ENCODE results near the gene BAIAP2. TPM values are rescaled to one million over a fixed set of nuclear protein-coding genes. Genes with fewer than 3 reads are reported as not detected.

Gene BAIAP2
- total and polyA plus RNA-seq, 2 of the 13 experiments (the other 11 are each of a cell fraction or from before 2014, with no cell fraction given) = 22.5 to 24.0 TPM

DNA sequence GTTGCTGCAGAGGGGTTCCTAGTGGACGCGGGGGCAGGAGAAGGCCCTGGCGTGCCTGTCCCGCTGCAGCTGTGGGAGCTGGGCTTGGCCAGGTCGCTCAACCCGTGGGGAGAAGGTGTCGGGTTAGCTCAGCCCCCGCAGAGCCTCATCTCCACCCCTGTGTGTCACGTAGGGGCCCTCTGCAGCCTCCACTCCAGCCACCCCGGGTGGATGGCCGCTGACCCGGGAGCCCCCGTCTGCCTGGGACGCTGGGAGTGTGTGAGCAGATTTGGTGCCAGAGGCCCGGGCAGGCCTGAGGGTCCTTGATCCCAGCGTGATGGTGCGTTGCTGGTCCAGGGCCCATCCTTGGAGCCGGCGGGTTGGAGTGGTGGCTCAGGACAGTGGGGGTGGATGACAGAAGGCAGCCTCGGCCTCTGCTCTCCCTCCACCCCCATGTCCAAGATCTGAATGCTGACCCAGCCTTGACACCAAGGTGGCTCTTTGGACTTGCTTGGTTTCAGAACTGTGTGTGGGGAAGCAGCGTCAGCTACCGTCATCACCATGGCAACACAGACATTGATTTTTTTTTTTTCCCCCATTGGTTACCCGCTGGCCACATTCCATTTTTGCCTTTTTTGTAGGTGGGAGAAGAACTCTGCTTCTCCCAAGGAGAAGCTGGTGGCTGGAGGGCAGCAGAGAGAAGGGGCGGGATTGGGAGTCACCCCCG is 35.7 kb downstream of the BAIAP2 start:
- intact Hi-C loops (cut with micrococcal nuclease; ENCODE audit: unreplicated experiment) (no loop called here), in situ Hi-C loops (cut with HindIII; ENCODE audit: extremely low pct_ligation_motif_present, low pct_unique_long_range_greater_than_20kb) (no loop called here)
- ChIA-PET CTCF (ENCODE audit: low intra/inter-chr PET ratio, low total read pairs) (interaction anchor here (0.6 kb wide), 1 partner anchor 50 kb away, joined by 3 read pairs; no protein-coding TSS in a partner anchor), POLR2A (interaction anchor here (1.1 to 1.4 kb wide), 2 partner anchors 12 to 27 kb away, joined by 3 to 6 read pairs; no protein-coding TSS in a partner anchor)
- no peak overlapping the region for H3K4me2 ChIP-seq (ENCODE audit: low read depth, low read length)
- BruUV-seq (replicated peaks) = no TSS peak
- H4K20me1 ChIP-seq (ENCODE audit: insufficient read depth, low read length) = no peaks in the 10 kb centered on the region
- peaks cover 5 to 7% of the 10 kb centered on the region in 2 experiments; a peak in 4 of 5 replicates for H3K36me3 ChIP-seq (replicated peaks in 1 of 2; ENCODE audit: control insufficient read depth in 1 of 2, insufficient read depth in 2 of 2, low read length in 2 of 2)
- H2AFZ ChIP-seq (ENCODE audit: low read length) = no peak overlapping the region
- H3K9me3 ChIP-seq (ENCODE audit: low read length) = no peaks in the 10 kb centered on the region
- H3K4me3 ChIP-seq (replicated peaks in 1 of 3; ENCODE audit: insufficient read depth in 1 of 3, low read depth in 2 of 3, low read length in 3 of 3) = no peak overlapping the region; a peak in 1 of 6 replicates
- FAIRE-seq (peak; percentile 75), DNase-seq (ENCODE audit: low spot score) (peak; percentile 48), ATAC-seq (peak; percentile 52)
- H3K27ac ChIP-seq (ENCODE audit: extremely low read length, insufficient read depth, low read length) = peak overlapping the region; percentile 50
- WGBS (ENCODE audit: low lambda C conversion rate) = 76% methylated on average over 23 of the region's 25 CpGs
- no peaks in the 10 kb centered on the region for H3K27me3 ChIP-seq (ENCODE audit: control insufficient read depth in 1 of 2, insufficient read depth in 2 of 2, low read length in 2 of 2)
- no peaks in the 10 kb centered on the region for H3K79me2 ChIP-seq (ENCODE audit: insufficient read depth, low read length)
- H3K9ac ChIP-seq (ENCODE audit: insufficient read depth, low read depth, low read length) = no peak overlapping the region
- H3K4me1 ChIP-seq (ENCODE audit: insufficient read depth, low read length) = peaks cover 23% of the 10 kb centered on the region
- TF ChIP-seq ZNF180 (CRISPR knock-in tag; IDR thresholded peaks at IDR 0.05; ENCODE audit: borderline replicate concordance, low read depth) (no peak), STAG1 (CRISPR knock-in tag; IDR thresholded peaks at IDR 0.05) (no peak), RFX1 (IDR thresholded peaks at IDR 0.05) (peak; percentile 79), GABPA (IDR thresholded peaks at IDR 0.05; ENCODE audit: low read depth, low read length) (no peak), GABPA (CRISPR knock-in tag; IDR thresholded peaks at IDR 0.05; ENCODE audit: low read depth) (no peak), MBD4 (IDR thresholded peaks at IDR 0.05; ENCODE audit: borderline replicate concordance, low read length) (no peak), NR2F1 (CRISPR knock-in tag; IDR thresholded peaks at IDR 0.05) (peak in 1 of 2 experiments; percentile 26; a peak in 1 of 4 replicates), AGO2 (optimal IDR thresholded peaks at IDR 0.05; ENCODE audit: low read depth, low read length) (peak; percentile 28), THYN1 (CRISPR knock-in tag; IDR thresholded peaks at IDR 0.05; ENCODE audit: borderline replicate concordance, low read depth) (no peak), ZNF737 (CRISPR knock-in tag; IDR thresholded peaks at IDR 0.05; ENCODE audit: borderline replicate concordance) (0 out of 2 replicates have a peak, but pooled peaks have one; percentile 40), SMC3 (IDR thresholded peaks at IDR 0.05; ENCODE audit: low read length) (no peak), ZNF569 (CRISPR knock-in tag; IDR thresholded peaks at IDR 0.05; ENCODE audit: borderline replicate concordance) (no peak), ONECUT2 (CRISPR knock-in tag; IDR thresholded peaks at IDR 0.05) (peak; percentile 79)
- TF ChIP-seq, protein P1, sequence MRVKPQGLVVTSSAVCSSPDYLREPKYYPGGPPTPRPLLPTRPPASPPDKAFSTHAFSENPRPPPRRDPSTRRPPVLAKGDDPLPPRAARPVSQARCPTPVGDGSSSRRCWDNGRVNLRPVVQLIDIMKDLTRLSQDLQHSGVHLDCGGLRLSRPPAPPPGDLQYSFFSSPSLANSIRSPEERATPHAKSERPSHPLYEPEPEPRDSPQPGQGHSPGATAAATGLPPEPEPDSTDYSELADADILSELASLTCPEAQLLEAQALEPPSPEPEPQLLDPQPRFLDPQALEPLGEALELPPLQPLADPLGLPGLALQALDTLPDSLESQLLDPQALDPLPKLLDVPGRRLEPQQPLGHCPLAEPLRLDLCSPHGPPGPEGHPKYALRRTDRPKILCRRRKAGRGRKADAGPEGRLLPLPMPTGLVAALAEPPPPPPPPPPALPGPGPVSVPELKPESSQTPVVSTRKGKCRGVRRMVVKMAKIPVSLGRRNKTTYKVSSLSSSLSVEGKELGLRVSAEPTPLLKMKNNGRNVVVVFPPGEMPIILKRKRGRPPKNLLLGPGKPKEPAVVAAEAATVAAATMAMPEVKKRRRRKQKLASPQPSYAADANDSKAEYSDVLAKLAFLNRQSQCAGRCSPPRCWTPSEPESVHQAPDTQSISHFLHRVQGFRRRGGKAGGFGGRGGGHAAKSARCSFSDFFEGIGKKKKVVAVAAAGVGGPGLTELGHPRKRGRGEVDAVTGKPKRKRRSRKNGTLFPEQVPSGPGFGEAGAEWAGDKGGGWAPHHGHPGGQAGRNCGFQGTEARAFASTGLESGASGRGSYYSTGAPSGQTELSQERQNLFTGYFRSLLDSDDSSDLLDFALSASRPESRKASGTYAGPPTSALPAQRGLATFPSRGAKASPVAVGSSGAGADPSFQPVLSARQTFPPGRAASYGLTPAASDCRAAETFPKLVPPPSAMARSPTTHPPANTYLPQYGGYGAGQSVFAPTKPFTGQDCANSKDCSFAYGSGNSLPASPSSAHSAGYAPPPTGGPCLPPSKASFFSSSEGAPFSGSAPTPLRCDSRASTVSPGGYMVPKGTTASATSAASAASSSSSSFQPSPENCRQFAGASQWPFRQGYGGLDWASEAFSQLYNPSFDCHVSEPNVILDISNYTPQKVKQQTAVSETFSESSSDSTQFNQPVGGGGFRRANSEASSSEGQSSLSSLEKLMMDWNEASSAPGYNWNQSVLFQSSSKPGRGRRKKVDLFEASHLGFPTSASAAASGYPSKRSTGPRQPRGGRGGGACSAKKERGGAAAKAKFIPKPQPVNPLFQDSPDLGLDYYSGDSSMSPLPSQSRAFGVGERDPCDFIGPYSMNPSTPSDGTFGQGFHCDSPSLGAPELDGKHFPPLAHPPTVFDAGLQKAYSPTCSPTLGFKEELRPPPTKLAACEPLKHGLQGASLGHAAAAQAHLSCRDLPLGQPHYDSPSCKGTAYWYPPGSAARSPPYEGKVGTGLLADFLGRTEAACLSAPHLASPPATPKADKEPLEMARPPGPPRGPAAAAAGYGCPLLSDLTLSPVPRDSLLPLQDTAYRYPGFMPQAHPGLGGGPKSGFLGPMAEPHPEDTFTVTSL (CRISPR knock-in tag; IDR thresholded peaks at IDR 0.05; ENCODE audit: borderline replicate concordance) = no peak
- TF ChIP-seq, protein P2, sequence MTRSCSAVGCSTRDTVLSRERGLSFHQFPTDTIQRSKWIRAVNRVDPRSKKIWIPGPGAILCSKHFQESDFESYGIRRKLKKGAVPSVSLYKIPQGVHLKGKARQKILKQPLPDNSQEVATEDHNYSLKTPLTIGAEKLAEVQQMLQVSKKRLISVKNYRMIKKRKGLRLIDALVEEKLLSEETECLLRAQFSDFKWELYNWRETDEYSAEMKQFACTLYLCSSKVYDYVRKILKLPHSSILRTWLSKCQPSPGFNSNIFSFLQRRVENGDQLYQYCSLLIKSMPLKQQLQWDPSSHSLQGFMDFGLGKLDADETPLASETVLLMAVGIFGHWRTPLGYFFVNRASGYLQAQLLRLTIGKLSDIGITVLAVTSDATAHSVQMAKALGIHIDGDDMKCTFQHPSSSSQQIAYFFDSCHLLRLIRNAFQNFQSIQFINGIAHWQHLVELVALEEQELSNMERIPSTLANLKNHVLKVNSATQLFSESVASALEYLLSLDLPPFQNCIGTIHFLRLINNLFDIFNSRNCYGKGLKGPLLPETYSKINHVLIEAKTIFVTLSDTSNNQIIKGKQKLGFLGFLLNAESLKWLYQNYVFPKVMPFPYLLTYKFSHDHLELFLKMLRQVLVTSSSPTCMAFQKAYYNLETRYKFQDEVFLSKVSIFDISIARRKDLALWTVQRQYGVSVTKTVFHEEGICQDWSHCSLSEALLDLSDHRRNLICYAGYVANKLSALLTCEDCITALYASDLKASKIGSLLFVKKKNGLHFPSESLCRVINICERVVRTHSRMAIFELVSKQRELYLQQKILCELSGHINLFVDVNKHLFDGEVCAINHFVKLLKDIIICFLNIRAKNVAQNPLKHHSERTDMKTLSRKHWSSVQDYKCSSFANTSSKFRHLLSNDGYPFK (CRISPR knock-in tag; IDR thresholded peaks at IDR 0.05; ENCODE audit: borderline replicate concordance) = peak; percentile 47; the same call in 1 of the 2 replicates
